HG02970 (cell line): ENCODE data around the gene RSAD1.

ENCODE experiments used
- ATAC-seq: cut with Tn5 transposase; IDR thresholded peaks from one replicate; pipeline ENCODE4 v1.9.1; 2021; ENCODE audit warnings: mild to moderate bottlenecking, moderate library complexity, moderate number of reproducible peaks; ENCODE audit not compliant: unreplicated experiment, low FRiP score

Gene RSAD1

GRCh38 chr17:50488880-50489279 lies 10.2 kb downstream of the RSAD1 start:
- no peak for ATAC-seq

DNA sequence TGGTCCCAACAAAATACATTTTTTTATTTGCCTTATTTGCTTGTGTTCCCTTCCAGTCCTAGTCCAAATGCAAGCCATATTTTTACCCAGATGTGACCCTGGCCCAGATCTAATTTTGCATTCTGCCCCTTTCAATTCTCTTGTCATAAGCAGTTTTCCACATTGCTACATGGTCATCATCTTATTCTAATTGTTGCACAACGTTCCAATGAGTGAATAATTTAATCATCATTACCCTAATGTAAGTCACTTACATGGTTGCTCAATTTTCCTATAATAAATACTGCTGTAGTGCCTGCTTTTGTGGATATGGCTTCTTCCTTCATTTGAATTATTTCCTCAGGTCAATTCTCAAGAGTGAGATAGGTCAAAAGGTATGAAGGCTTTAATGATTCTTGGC lies 12.8 kb downstream of the RSAD1 start:
- no peak for ATAC-seq

- no peak for ATAC-seq
Measured at GRCh38 chr17:50492214-50492613, 13.6 kb downstream of the RSAD1 start.

DNA sequence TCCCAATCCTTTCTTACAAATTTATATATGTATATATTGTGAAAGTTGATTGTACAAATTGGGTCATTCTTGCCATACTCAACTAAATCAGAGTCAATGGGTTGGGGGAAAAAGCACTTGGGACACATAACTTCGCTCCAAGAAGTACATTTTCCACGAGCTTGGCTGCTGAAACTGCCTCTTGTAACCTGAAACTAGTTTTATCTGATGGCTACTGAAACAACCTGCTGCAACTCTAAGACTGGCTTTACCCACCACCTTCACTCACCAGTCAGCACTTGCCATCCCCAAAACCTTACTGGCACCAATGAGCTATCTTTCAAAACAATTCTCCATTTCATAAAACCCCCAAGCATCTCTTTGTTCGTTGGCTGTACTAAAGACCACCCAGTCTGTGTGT lies 15.1 kb downstream of the RSAD1 start:
- ATAC-seq = no peak

GRCh38 chr17:50495217-50495823 lies 16.7 kb downstream of the RSAD1 start:
- ATAC-seq = no peak

DNA sequence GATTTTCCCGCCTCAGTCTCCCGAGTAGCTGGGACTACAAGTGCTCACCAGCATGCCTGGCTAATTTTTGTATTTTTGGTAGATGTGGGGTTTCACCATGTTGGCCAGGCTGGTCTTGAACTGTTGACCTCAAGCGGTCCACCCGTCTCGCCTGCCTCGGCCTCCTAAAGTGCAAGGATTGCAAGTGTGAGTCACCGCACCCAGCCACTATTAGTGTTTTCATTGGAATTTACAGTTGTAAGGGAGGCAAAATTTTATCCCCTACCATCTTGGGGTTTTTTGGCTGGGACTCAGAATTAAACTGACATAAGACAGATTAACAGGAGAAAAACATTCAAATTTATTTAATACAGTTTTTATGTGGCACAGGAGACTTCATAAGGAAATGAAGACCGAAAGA lies 17.3 kb downstream of the RSAD1 start:
- no peak for ATAC-seq

DNA sequence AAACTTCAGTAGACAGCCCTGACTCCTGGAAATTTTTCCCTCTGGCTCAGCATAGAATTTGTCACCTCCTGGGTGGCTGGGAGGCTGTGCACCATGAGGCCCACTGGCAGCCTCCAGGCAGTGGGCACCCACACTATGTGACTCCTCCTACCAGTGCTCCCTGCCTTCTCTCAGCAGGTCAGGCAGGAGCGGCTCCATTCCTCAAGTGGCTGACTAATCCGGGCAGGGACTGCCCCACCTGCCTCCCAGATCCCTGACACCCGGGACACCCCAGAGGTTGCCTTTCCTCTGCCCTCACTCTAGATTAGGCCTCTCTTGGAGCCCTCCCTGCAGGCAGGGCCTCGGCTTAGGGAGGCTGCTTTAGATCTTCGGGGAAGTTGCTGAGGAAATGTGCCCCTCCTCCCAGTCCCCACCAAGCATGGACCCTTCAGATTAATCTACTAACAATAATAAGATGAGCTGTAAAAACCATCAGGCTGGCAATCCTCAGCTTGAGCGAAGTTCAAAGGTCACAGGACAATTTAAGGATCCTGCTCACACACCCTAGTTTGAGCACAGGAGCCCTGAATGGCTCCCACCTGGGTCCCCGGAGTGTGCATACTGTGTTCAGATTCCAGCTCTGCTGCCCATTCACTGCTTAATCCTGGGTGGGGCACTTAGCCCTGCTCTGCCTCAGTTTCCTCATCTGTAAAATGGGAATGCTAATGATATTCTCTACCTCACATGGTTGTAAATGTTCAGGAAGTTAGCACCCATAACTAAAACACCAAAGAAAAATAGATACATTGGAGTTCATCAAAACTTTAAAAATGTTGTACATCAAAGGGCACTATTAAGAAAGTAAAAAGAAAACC lies 19.6 kb downstream of the RSAD1 start:
- no peak for ATAC-seq

DNA sequence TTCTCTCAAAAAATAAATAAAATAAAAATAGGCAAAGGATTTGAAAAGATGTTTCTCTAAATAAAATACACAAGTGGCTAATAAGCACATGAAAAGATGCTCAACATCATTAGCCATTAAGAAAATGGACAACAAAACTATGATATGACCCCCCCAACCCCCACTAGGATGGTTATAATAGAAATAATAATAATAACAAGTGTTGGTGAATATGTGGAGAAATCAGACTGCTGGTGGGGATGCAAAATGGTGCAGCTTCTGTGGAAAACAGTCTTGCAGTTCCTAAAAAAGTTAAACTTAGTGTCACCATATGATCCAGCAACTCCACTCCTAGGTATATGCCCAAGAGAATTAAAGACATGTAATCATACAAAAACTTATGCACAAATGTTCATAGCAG lies 20.6 kb downstream of the RSAD1 start:
- no peak for ATAC-seq

DNA sequence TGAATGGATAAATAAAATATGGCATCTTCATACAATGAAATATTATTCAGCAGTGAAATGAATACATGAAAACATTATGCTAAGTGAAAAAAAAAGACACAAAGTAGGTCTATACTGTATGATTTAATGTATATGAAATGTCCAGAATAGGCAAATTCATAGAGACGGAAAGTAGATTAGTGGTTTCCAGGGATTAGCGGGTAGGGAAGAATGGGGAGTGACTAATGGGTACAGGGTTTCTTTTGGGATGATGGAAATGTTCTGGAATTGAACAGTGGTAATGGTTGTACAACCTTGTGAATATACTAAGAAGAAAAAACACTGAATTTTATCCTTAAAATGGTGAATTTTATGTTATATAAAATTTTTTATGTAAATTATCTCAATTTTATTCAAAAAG lies 21.1 kb downstream of the RSAD1 start:
- ATAC-seq = no peak

GRCh38 chr17:50501054-50501453 lies 22.4 kb downstream of the RSAD1 start:
- no peak for ATAC-seq

DNA sequence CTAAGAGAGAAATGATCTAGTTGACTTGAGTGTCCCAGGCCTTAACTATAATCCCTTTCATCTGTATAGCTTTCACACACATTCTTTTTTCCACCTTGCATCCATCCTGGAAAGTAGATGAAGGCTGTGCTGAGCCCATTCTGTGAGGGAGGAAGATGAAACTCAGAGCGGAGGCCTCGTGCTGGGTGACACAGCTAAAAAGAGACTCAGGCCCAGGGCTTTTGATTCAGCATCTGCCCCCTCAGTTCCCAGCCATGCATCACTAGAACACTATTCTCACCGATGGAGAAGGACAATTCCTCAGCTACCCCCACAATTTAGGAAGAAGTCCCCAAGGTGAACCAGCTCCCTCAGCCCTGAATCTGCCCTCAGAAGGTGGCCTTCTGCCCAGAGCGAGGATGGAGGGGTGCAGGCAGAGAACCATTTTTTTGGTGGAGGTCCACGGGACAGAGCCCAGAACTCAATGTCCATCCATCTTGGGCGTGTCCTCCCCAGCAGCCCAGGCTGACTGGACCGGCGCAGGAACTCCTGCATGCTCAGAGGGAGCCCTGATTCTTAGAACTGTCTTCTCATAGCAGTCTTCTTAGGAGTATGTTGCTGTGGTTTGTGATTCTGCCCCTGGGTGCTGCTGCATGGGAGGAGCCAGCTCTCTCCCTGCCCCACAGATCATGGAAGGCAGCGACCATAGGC lies 23.8 kb downstream of the RSAD1 start:
- no peak for ATAC-seq

DNA sequence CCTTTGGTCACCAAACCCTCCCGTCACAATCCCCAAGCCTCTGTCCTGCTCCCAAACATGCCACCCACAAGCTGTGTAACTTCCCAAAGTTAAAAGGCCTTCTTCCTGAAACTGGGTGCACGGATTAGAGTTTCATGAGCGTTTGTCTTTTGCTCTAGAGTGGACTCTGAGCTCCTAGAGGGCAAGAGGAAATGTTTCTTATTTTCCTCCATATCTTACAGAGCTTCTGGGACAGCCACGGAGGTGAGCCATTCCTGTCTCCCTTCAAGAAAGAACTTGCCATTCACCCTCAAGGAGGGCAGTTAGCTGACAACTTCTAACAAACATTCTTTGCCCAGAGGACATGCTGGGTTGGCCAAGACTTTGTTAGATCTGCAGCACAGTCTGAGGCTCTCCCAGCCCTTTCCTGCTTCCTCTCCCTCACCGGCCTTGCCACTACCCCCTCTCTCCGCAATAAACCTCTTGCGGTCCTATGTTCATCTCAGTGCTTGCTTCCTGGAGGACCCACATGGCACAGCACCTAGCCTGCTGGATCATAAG lies 27.0 kb downstream of the RSAD1 start:
- ATAC-seq = no peak

- no peak for ATAC-seq
Measured at GRCh38 chr17:50506298-50506697, 27.6 kb downstream of the RSAD1 start.

DNA sequence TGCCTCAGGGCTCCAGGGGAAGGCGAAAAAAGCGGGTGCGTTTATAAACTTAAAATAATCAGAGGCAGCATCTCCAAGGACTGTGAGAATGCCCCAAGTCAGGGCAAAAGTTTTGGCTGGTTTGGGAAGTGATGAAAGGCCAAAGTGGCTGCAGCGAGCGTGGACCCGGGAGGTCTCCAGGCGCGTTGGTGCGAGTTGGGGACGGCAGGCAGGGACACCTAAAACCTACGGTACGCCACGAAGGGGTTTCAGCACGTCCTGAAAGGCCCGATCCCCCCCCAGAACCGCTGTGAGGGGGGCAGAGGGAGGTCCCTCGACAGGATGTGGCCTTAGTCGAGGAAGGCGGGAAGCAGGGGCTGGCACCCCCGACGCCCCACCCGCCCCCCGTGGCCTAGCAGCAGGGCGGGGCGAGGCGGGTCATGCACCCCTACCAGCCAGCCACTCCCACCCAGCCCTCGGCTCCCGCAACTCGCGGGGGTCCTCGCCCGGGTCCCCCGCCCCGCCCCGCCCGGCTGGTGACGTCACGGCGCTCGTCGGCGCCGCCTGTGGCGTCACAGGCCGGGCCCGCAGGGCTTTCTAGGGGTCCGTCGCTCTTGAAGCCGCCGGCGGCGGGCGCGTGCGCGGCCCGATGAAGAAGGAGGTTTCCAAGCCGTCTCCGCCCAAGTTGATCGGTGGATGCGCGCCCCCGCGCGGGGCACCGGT lies 29.4 kb downstream of the RSAD1 start, which contains the start of gene MYCBPAP:
TSS of gene MYCBPAP (plus strand) at position 569 of the 702 bp plus-strand sequence. CDS start 236 bp downstream, outside the sequence.
- peak; percentile 29 for ATAC-seq

DNA sequence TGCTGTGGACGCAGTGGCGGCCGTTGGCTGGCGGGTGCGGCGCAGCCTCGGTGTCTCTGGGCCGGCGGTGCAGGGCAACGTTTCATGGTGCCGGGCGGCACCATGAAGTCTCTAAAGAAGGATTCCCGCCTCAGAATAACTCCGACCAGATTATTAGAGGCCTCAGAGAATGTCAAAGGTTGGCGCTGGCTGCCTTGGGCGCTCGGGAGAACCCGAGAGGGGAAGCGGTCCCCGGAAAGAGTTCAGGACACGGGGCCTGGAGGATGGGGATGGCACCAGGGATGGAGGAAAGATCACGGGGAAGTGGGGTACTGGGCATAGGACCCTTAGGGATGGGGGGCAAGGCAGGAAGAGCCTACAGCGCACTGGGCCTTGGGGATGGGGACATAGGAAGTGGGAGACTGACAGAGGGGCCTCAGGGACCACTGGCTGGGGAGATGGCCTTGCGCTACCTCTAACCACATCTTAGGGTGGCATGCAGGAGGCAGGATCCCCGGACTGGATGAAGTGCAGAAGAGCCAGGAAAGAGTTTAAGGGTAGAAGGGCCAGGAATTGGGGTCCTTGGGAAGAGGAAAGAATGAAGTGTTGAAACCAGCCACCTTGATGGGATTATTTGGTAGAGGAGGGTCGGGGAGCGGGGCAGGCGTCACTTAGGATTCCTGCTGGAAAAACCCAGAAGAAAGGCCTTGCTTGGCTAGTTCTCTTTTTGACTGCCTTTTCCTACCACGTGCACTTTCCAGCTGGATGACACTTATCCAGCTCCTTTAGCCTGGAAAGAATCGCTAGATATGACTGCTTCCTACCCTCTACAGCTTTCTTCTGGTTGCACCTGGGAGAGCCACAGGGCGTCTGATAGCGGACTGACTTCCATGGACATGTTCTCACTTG lies 30.2 kb downstream of the RSAD1 start:
- ATAC-seq = no peak

DNA sequence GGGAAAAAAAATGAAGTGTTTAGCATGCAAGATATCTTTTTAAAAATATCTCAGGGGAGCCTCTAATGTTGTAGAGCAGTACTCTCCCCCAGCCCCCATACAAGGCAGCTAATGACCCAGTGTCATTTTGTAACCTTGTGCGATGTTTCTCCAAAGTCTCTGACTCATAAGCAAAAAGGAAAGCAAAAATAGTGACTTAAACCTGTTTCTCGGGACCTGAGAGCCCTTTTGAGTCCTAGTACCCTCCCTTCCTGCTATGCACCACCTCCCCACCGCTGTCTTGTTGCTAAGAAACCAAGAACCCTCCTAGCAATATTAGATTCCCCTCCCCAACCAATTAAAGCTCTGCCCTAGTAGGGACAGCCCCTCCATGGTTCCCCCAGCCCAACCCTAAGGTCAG lies 32.4 kb downstream of the RSAD1 start:
- ATAC-seq = peak; percentile 69

GRCh38 chr17:50513495-50513894 lies 34.8 kb downstream of the RSAD1 start:
- ATAC-seq = no peak

DNA sequence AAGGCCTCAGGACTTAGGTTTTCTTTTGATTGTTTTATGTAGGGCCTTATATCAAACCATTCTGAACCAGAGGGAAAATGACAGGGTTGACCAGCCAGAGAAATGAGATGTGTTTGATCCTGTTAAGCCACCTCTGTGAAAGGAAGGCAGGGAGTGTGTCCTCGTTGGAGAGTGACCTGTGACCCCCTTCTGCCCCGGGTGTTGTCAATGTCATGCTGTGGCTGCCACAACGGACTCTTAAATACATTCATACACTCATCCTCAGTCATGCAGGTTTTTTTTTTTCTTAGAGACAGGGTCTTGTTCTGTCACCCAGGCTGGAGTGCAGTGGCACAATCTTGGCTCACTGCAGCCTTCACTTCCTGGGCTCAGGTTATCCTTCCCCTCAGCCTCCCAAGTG lies 35.7 kb downstream of the RSAD1 start:
- no peak for ATAC-seq

DNA sequence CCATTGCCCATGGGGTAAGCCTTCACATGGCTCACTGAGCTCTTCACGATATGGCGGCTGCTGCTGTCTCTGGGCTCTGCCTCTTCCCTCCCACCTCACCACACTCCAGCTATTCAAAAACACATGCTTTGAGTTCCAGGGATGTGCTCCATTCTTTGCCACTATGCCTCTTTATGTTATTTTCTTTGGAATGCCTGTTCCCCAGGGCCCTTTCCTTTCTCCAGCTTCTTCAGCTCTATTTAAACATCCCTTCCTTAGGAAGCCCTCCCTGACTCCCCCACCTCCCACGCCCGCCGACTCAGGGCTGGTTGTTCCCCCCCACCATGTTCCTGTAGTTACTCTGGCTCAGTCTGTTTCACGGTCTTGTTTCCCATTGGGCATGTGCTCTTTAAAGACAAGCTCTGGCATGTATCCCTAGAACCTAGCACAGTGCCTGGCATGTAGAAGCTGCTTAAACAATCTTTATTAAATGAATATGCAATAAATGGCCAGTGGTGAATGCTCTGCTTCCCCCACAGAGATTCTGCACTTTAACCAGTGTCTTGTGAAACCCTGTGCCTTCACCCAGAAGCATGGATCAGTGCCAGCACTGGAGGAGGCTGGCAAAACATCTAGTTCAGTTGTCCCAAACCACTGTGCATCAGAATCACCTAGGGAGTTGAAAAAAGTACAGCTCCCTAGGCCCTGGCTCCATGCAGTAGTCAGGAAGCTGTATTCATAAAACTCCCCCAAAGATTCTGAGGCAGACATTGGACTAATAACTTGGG lies 36.5 kb downstream of the RSAD1 start:
- ATAC-seq = no peak
